Fibroblast of villous mesenchyme (primary cell): Measurements from ENCODE around the gene KCNC4. TPM values are rescaled to one million over a fixed set of nuclear protein-coding genes. Genes with fewer than 3 reads are reported as not detected.
A peak's percentile ranks its signal among the peaks of the same experiment; 100 is the strongest.

Experiments
- DNase-seq: peaks from one replicate; pipeline ENCODE4 v3.0.0-alpha.2; 2010; ENCODE audit warnings: low read depth
- H3K4me3 ChIP-seq: 2 replicates; pipeline ENCODE4 v1.5.1; 2011; ENCODE audit warnings: low read depth, mild to moderate bottlenecking, low read length
- total RNA-seq: library from RNA; depleted of rRNA; stranded (reverse); fragments of >200 nt; gene quantifications from 2 replicates; pipeline ENCODE4 v1.2.3, GENCODE V29; 2012
- TF ChIP-seq, protein P1 (sequence below): IDR thresholded peaks from 2 replicates; pipeline ENCODE4 v1.5.1; 2012; ENCODE audit warnings: low read depth, mild to moderate bottlenecking, low read length; ENCODE audit not compliant: insufficient read depth

The KCNC4 gene
- total RNA-seq, 1 donor: 1.7 TPM

DNA sequence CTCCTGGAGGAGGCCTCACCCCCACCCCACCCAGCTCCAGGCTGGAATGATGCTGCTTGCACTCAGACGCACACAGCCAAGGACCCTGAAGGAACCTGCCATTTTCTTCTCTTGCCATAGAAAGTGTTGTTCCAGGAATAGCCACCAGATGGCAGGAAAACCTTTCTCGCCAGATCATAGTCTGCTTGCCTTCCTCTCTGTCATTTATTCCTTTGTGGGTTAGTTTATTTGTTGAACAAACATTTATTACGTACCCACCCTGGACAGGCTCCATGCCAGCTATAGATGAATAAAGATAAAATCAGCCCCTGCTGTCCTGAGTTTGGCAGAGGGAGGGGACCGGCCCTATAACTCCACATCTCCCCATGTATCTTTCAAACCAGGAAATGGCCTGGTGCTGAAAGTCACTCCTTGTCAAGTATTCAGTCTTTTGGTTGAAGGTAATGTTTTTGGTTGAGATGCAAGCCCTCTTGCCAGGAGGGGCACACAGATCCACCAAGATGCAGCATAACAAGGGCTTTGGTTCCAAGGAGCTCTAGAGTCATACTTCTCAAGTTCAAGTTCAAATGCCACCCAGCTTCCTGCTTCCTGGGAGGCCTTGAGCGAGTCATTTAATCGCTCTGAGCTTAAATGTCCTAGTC is 7.0 kb upstream of the KCNC4 start:
- DNase-seq: peak; percentile 64
- no peak overlapping the region for H3K4me3 ChIP-seq
- TF ChIP-seq, protein P1, sequence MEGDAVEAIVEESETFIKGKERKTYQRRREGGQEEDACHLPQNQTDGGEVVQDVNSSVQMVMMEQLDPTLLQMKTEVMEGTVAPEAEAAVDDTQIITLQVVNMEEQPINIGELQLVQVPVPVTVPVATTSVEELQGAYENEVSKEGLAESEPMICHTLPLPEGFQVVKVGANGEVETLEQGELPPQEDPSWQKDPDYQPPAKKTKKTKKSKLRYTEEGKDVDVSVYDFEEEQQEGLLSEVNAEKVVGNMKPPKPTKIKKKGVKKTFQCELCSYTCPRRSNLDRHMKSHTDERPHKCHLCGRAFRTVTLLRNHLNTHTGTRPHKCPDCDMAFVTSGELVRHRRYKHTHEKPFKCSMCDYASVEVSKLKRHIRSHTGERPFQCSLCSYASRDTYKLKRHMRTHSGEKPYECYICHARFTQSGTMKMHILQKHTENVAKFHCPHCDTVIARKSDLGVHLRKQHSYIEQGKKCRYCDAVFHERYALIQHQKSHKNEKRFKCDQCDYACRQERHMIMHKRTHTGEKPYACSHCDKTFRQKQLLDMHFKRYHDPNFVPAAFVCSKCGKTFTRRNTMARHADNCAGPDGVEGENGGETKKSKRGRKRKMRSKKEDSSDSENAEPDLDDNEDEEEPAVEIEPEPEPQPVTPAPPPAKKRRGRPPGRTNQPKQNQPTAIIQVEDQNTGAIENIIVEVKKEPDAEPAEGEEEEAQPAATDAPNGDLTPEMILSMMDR: peak; percentile 84

DNA sequence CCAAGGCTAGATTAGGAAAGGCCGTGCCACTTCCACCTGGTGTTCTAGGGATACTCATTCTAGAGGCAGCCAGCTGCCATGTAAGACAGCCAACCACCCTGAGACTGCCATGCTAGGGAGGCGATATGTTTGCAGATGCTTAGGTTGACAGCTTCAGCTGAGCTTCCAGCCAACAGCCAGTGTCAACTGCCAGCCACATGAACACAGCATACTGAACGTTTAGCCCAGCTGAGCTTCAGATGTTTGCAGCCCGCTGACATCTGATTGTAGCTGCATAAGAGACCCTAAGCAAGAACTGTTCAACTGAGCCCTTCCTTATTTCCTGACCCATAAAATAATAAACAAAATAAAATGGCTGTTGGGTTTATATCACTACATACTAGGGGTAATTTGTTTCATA is 5.0 kb upstream of the KCNC4 start:
- no peak overlapping the region for H3K4me3 ChIP-seq
- DNase-seq: no peak
- TF ChIP-seq, protein P1: no peak

DNA sequence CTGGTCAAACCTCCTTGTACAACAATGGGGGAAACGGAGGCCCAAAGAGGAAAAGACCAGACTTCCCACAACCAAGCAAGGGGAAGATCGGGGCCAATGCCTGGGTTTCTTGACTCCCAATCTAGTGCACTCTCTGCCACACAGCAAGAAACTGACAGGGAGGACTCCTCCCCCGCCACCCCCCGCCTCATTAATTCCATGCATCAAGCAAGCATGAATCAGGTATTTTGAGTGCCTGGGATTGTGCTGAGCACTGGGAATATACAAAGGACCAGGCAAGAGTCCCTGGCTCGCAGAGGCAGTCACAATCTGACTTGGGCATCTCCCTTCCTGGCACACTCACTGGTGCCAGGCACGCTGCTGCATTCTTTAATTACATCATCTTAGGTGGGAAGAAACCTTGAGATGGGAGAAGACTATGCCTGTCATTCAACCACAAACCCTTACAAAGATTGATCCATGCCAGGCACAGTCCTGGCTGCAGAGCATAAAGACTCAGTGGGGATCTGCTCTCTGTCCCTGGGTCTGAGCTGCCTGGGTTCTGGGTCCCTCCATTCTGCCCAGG is 4.4 kb upstream of the KCNC4 start:
- no peak for DNase-seq
- TF ChIP-seq, protein P1: no peak
- H3K4me3 ChIP-seq: no peak overlapping the region

DNA sequence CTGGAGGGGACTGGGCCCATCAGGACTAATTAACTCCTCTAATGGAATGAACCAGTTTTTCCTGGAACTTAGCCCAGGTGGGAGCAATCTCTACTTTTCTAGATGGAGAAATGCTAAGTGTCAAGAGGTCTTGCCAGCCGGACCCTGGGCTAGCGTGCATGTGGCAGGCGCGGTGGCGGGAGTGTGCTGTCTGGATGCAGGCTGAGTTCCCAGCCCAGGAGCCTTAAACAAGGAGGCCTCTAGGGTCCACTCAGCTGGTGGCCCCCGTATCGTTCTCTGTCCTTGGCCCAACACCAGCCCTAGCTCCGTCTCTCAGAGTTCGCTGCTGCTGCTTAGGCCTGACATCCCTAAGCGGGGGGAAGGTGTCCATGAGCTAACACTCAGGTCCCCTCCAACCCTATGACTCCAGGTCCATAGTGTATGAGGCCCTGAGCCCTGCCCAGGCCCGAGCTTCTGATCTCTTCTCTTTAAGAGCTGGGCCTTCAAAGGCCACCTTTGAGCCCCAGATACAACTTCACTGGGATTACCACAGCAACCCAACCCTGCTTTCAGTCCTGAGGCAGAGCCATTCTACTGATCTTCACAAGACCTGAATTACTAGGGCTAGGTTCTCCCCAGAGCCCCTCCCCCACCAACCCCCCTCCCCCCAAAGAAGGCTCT is 3.7 kb upstream of the KCNC4 start:
- TF ChIP-seq, protein P1: no peak
- H3K4me3 ChIP-seq: no peak overlapping the region

DNA sequence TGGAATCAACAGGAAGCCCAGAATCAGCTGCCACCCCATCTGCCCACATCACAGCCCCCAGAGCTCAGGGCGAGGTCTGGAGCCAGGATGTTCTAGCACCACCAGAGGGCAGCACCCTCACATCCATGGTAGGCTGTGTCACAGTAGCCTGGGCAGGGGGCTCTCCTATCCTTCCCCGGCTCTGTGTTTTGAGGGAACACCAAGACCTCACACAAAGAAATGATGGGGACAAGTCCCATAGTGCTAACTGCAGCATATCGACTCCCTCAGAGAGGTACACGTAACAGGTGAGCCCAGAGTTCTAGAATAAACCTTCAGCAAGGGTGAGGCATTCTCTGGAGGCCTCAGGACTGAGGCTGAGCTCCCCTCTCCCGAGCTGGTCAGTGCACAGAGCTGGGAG is 2.3 kb upstream of the KCNC4 start:
- H3K4me3 ChIP-seq: no peak overlapping the region
- peak; percentile 43 for DNase-seq
- TF ChIP-seq, protein P1: peak; percentile 89

More for the DNA sequence above, 3.7 kb upstream of the KCNC4 start:
- no peak for DNase-seq

DNA sequence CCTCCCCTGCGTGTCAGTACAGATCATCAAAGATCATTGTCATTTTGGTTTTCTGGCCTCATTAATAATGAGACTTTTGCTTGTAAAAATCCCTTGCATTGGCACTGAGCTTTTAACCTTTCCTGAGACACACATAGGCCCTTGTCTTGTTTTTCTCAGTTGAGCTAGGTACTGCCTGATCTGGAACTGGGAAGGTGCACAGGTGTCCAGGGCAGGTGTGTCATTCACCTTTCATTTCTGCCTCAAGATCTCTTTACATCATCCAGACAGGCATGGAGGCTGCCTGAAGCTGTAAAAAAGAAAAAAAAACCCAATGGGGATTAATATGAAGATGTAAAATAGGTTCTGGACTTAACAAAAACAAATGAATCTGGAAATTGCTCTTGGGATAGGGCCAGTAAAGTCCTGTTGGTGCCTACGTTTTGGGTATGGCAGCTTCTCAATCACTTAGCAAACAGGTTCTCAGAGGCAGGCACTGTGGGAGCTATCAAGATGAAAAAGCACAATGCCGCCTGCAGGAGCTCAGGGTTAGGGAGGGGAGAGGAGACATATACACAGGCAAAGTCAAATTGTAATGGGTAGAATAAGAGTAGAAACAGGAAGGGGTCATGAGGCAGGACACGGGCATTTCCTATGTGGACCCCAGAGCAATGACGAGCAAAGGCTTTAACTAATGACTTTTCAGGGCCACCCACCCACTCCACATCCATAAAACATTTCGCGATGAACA is 1.0 kb upstream of the KCNC4 start:
- TF ChIP-seq, protein P1: no peak
- H3K4me3 ChIP-seq: peak overlapping the region; percentile 60

More for the DNA sequence above, 1.0 kb upstream of the KCNC4 start:
- DNase-seq: no peak
